Fibroblast of pulmonary artery (primary cell): ENCODE results near the gene CTNNA1.

Experiments used
- DNase-seq: peaks from one replicate; pipeline ENCODE4 v3.0.0-alpha.2; 2010; ENCODE audit warnings: low read depth
- H3K4me3 ChIP-seq: replicated peaks from 2 replicates; pipeline ENCODE4 v1.5.1; 2011; ENCODE audit warnings: low read depth, mild to moderate bottlenecking, control low read depth, low read length, moderate library complexity
- CTCF ChIP-seq: IDR thresholded peaks from 2 replicates; pipeline ENCODE4 v1.5.1; 2011; ENCODE audit warnings: mild to moderate bottlenecking, control low read depth, low read length, inconsistent platforms; ENCODE audit errors: missing control alignments

The CTNNA1 gene

GRCh38 chr5:138938526-138938925, 185.3 kb downstream of the CTNNA1 start:
- no peak overlapping the region for H3K4me3 ChIP-seq
- TF ChIP-seq CTCF = no peak
- DNase-seq = no peak

GRCh38 chr5:138942066-138942465, 188.8 kb downstream of the CTNNA1 start:
- H3K4me3 ChIP-seq = no peak overlapping the region
- TF ChIP-seq CTCF = no peak
- DNase-seq = no peak

- H3K4me3 ChIP-seq = no peak overlapping the region
- DNase-seq = no peak
- TF ChIP-seq CTCF = no peak
Measured at GRCh38 chr5:138942861-138943260, 189.6 kb downstream of the CTNNA1 start.

GRCh38 chr5:138943599-138944173, 190.5 kb downstream of the CTNNA1 start:
- H3K4me3 ChIP-seq = no peak overlapping the region
- no peak for DNase-seq
- TF ChIP-seq CTCF = no peak

- TF ChIP-seq CTCF = no peak
- DNase-seq = no peak
Measured at GRCh38 chr5:138944527-138945322, 191.5 kb downstream of the CTNNA1 start.

GRCh38 chr5:138945421-138946240, 192.4 kb downstream of the CTNNA1 start:
- no peak for TF ChIP-seq CTCF
- H3K4me3 ChIP-seq = no peak overlapping the region
- DNase-seq = no peak

More at GRCh38 chr5:138944527-138945322, 191.5 kb downstream of the CTNNA1 start:
- no peak overlapping the region for H3K4me3 ChIP-seq
